Upper lobe of left lung (tissue), 4 donors: ENCODE results near the gene NBAS.

Experiments
- CTCF ChIP-seq, 6 experiments: fragments of 450-650 bp in 4 of 6; fragments of 200-600 bp in 2 of 6; sonication (generic) in 2 of 6; IDR thresholded peaks; one replicate each; pipeline ENCODE4 v1.5.1; 2016 to 2019; ENCODE audit warnings: antibody characterized with exemption in 6 of 6
- EP300 ChIP-seq, 4 donors: sonication (generic); formaldehyde crosslinking; IDR thresholded peaks; one replicate each; pipeline ENCODE4 v1.5.1; 2017; ENCODE audit warnings: antibody characterized with exemption in 4 of 4, control low read depth in 2 of 4
- POLR2A ChIP-seq, 4 donors: fragments of 450-650 bp; IDR thresholded peaks; one replicate each; pipeline ENCODE4 v1.5.1; 2016 to 2017; ENCODE audit warnings: antibody characterized with exemption in 4 of 4, mild to moderate bottlenecking in 2 of 4
- POLR2AphosphoS5 ChIP-seq, 2 donors: sonication (generic); formaldehyde crosslinking; IDR thresholded peaks; one replicate each; pipeline ENCODE4 v1.5.1; 2017; ENCODE audit warnings: antibody characterized with exemption in 2 of 2

DNA sequence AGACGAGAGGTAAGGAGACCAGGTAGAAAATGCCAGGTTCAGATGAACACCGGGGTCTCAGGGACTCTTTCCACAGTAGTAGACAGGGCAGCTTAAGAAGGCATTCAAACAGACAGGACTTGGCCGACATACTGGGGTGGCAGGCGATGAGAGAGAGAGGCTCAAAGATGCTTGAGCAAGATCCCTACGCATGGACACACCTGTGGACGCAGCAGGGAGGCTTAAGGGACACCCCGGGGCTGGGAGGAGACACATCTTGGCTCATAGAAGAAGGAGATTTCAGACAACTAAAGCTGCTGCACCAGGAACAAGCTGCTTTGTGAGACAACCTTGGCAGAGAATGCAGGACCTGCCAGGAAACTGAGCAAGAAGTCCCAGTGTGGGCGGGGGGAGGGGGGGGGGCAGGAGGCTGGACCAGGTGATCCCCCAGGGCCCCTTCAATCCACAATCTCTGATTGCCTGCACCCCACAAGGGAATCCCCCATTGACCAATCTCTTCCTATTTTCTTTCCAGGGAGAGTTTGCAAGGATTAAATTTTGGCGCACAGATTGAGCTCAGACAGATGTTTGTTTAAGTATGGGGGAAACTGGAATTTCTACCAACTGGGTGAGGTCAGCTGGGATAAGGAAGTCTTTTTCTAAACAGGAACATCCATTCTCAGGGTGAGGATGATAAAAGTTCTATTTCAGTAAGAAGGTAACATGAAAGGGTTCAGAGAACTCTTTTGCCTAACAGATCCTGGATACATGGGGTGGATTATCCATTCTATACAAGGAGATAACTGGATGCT lies 400.7 kb downstream of the NBAS start:
- no peak for TF ChIP-seq CTCF (IDR thresholded peaks at IDR 0.05)
- no peak for TF ChIP-seq POLR2AphosphoS5 (IDR thresholded peaks at IDR 0.05)
- no peak for TF ChIP-seq POLR2A (IDR thresholded peaks at IDR 0.05)
- peak in 1 of 4 donors; percentile 70 for TF ChIP-seq EP300 (IDR thresholded peaks at IDR 0.05)
